Activated CD8-positive, alpha-beta memory T cell treated with anti-CD3 and anti-CD28 coated beads, Interleukin-2, amount 50 U/mL, for 1 hour (primary cell): ENCODE data around the gene SOX12.
"Not testable (repeated sequence)": the region's sequence is repeated elsewhere in the genome, so short reads cannot be mapped to it uniquely, and the experiment has no call there.

Experiments
- DNase-seq: peaks from one replicate; pipeline ENCODE4 v3.0.0-alpha.2; 2020; ENCODE audit errors: extremely low read depth

Gene SOX12

DNA sequence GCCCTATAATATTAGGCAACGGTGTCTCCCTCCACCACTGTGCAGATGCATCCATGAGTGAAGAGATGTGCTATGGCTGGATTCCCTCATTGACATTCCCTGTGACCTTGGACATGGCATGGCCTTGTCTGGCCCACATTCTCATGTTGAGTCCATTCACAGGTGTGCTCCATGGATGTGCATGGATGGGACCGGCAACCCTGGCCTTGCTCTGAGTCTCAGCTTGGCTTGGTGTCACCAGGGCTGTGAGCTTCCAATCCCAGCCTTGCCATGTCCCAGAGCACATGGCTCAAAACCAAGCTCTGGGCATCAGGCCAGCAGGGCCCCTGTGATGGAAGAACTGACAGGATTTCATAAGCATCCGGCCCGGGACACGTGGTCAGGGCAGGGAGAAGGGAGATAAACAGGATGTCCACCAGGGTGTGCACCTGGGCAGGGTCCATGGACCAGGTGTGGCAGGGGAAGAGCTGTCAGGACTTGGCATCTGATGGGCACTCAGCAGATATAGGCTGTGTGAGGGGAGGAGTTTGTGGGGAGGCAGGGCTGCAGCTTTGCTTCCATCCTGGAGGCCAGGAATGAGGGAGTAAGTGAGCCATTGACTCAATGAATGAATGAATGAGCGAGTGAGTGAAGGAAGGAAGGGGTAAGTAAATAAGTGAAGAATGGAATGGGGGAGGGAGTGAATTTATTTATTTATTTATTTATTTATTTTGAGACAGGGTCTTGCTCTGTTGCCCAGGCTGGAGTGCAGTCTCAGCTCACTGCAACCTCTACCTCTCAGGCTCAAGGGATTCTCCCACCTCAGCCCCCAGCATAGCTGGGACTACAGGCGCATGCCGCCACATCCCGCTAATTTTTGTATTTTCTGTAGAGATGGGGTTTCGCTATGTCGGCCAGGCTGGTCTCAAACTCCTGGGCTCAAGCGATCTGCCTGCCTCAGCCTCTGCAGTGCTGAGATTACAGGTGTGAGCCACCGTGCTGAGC lies 37.2 kb downstream of the SOX12 start:
- DNase-seq, result no peak

DNA sequence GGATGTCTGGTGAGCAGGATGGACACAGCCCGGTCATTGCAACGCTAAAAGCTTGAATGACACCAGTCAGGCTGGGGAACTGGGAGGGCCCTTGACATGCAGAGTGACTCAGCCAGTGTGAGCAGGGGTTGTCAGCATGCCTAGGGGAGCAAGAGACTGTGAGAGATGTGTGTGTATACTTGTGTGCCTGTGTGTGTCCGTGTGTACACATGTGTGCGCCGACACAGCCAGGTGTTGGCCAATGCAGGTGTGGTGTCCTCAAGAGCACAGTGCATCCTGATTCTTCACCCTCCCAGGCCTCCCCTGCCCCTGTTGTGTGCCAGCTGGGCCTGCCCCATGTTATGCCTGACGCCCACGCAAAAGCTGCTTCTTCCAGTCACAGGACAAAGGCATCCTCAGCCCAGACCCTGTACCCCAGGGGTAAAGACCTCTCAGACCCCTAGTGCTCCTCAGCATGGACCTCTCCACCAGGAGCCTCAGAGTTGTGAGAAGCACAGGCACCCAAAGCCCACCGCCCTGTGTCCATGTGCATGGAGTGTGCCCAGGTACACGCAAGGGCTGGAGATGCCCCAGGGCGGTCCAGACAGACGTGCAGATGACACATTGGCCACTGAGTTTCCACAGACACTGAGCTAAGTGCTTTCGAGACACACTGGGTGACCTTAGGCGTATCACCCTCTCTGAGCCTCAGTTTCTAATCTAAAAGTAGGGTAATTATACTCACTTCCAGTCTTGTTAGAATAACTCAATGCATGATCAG lies 38.1 kb downstream of the SOX12 start:
- no peak for DNase-seq

DNA sequence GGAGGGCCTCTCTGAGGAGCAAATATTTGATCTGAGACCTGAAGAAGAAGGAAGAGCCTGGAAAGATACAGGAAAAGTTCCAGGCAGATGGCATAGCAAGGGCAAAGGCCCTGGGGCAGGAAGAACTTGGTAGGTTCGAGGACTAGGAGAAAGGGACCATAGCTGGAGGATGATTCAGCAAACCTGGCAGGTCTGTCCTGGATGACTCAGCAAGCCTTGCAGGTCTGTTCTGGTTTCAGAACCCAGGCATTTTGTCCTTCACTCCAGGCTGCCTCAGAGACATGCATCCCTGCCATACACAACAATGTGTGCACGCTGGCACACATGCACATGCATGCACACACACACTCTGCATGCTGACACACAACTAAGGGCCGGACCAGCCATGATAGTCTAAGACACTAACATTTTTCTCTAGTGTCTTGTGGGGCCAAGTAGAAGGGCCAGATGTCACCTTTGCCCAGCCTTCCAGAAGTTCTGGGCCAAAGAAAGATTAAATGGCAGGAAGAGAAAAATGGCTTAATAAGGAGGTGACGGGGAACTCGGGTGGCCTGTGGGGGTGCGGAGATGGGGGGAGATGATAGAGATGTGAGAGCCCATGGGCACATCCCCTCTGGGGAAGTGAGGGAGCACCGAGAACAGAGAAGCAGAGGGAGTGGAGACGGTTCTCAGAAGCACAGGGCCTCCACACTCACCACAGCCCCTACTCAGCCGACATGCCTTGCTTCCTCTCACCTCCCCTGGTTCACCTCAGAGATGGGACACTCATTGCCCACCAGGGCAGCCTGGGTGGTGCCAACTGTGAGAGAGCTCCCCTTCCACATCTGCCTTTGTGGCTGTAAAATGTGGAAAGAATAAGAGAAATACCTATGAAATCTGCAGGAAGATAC lies 39.8 kb downstream of the SOX12 start:
- DNase-seq, result no peak

- DNase-seq, result no peak
These were observed 40.8 kb downstream of the SOX12 start for GRCh38 chr20:366041-366718.

- no peak for DNase-seq
These were observed 41.5 kb downstream of the SOX12 start for GRCh38 chr20:366719-367485.

GRCh38 chr20:367486-367887 lies 42.1 kb downstream of the SOX12 start:
- DNase-seq, result no peak

GRCh38 chr20:368915-369314 lies 43.6 kb downstream of the SOX12 start:
- DNase-seq, result no peak

GRCh38 chr20:370151-370600 lies 44.8 kb downstream of the SOX12 start:
- no peak for DNase-seq

DNA sequence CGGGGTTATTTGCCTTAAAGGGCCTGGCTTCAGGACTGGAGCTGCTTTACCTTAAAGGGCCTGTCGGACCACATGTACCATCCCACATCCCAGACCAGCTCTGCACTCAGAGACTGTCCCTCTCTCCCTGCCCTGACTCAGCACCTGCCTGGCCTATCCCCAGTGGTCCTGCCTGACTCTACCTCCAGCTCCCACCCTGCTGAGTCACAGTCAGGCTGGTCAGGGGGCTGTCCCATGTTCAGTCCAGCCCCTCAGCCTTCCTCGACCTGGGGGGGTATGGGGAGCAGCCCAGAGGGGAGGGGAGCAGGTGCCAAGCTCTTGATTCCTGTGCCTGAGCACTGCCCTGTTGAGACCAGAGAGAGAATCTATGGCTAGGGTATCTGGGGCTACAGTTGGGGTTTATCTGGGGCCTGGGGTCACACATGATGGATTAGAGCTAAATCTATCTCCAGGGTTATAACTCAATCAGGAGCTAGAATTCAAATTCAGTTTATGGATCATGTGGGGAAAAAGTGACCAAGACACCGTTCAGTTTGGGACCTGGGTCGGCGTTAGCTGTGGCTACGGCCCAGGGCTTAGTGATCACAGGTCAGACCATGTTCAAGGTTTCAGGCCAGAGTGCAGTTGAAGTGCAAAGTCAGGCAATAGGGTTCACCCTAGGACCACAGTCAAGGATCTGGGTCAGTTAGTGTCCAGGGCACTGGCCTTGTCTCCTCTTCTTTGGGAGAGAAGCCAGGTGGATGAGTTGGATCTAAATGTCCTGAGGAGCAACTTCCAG lies 45.8 kb downstream of the SOX12 start:
- no peak for DNase-seq

DNA sequence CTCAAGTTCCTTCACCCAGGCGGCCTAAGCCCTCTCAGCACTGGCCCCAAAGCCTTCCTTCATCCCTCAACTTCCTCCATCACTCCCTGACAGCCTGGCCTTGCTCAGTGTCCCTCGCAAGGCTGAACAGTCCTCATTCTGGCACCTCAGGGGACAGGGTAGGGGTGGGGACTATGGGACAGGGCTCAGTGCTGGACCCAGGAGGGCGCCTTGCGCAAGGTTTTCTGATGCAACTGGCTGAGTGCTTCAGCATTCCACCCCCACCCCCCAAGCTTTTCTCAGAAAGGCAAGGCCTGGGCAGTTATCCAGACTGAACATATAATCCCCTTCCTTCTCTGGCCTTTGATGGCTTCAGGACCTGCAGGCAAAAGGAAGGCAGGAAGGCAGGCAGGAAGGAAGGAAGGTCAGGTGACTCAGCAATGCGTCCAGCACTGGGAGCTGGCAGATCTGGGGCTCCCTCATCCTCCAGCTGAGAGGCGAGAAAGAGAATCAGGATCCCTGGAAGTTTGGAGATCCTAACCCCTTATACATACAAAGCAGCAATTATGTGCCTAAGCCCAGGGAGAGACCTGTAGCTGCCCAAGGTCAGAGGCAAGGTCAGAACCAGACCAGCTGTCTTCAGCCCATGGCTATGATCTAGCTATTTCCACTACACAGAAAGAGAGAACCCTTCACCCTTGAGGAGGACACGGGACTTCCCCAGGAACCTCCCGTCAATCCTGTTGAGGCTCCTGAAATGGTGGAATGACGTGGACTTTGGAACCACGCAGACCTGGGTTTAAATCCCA lies 46.6 kb downstream of the SOX12 start:
- DNase-seq, result no peak

DNA sequence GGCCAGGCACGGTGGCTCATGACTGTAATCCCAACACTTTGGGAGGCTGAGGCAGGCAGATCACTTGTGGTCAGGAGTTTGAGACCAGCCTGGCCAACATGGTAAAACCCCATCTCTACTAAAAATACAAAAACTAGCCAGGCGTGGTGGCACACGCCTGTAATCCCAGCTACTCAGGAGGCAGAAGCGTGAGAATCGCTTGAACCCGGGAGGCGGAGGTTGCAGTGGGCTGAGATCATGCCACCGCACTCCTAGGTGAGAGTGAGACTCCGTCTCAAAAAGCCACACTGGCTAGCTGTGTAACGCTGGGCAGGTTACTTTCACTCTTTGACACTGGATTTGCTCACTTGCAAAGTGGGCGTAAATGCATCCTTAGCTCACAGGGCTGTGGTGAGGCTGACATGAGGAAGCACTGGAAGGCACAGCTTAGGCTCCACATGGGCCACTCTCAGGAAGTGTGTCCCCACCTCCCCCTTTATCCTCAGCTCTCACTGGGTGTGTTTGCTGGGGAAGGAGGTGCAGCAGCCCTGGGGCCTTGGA lies 47.3 kb downstream of the SOX12 start:
- not testable (repeated sequence) for DNase-seq

DNA sequence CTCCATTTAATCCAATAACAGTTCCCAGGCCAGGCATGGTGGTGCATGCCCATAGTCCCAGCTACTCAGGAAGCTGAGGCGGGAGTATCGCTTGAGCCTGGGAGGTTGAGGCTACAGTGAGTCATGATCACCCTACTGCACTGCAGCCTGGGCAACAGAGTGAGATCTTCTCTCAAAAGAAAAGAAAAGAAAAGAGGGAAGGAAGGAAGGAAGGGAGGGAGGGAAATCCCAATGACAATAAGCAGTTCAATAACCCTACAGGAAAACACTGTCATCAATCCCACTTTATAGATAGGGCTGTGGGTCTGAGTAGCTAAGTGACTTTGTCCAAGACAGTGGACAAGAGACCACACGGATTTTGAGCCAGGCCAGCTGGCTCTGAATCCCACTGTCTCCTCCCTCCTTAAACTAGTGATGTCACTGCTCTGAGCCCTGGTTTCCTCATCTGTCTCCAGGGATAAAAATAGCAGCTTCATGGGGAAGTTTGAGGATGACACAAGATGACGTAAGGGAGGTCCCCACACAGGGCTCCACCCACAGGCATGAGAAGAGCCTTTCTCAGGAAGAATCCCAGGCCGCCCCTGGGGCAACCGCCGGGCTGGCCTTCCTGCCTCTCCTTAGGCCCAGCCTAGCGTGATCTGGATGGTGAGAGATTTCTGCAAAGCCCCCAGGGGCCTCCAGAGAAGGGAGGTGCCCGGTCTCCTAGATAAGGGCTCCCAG lies 48.0 kb downstream of the SOX12 start:
- DNase-seq, result no peak

- no peak for DNase-seq
These were observed 50.0 kb downstream of the SOX12 start for GRCh38 chr20:375265-375889.

- DNase-seq, result no peak
These were observed 50.7 kb downstream of the SOX12 start for GRCh38 chr20:376089-376488.

DNA sequence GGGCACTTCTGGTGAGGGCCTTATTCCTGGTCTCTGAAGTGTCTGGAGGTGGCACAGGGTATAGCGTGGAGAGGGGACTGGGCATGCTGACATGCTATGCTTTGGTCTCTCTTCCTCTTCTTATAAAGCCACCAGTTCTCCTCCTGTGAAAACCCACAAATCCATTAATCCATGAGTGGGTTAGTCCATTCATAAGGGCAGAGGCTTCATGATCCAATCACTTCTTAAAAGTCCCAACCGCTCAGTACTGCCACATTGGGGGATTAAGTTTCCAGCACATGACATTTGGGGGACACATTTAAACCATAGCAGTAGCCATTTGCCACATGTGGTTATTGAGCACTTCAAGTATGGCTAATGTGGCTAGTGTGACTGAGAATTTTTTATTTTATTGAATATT lies 51.4 kb downstream of the SOX12 start:
- DNase-seq, result no peak

DNA sequence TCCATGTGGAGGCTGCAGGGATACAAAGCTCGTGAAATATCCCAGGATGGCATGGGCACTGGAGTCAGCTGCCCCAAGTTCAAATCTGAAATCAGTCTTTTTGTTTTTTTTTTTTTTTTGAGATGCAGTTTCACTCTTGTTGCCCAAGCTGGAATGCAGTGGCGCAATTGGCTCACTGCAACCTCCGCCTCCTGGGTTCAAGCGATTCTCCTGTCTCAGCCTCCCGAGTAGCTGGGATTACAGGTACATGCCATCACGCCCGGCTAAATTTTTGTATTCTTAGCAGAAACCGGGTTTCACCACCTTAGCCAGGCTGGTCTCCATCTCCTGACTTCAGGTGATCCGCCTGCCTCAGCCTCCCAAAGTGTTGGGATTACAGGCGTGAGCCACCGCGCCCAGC lies 52.2 kb downstream of the SOX12 start:
- DNase-seq, result not testable (repeated sequence)

DNA sequence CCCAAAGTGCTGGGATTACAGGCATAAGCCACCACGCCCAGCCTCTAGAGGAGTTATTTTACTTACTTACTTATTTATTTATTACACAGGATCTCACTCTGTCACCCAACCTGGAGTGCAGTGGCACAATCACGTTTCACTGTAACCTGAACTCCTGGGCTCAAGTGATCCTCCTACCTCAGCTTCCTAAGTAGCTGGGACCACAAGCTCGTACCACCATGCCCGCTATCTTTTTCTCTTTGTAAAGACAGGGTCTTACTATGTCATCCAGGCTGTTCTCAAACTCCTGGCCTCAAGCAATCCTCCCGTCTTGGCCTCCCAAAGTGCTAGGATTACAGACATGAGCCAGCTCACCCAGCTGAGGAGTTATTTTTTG lies 53.6 kb downstream of the SOX12 start:
- no peak for DNase-seq
